Activated CD4-positive, alpha-beta T cell treated with anti-CD3 and anti-CD28 coated beads for 24 hours (primary cell): Measurements from ENCODE around the gene SOX2.

Experiments
- DNase-seq, 2 donors: peaks; one replicate each; pipeline ENCODE4 v3.0.0-alpha.2; 2020; ENCODE audit warnings: low read depth in 2 of 2

Gene SOX2

DNA sequence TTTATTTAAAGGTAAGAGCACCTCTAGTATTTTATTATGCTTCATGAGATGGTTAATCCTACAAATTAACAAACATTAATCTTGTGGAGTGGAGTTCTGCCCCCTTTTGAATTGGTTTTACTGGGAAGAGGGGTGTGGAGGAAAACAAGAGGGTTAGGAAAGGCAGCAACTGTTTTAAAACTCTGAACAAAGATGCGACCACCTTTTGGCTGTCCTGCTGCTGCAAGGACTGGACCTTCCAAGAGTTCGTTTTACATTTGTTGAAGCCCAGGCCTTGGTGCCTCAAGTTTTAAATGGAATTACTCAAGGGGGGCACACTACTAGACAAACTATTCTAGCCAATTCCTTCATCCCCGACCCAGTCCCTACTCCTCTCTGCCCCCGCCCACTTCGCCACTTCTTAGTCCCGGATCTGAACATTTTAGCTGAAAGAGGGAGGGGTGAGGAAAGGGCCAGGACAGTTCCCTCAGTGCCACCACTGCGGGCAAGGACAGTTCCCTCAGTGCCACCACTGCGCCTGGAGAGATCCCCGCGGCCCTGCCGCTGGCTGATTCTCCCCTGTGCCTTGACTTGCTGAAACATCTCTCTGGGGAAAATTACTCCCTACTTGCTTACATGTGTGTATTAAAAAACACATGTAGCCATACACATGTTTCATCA is 11.2 kb downstream of the SOX2 start:
- no peak for DNase-seq

DNA sequence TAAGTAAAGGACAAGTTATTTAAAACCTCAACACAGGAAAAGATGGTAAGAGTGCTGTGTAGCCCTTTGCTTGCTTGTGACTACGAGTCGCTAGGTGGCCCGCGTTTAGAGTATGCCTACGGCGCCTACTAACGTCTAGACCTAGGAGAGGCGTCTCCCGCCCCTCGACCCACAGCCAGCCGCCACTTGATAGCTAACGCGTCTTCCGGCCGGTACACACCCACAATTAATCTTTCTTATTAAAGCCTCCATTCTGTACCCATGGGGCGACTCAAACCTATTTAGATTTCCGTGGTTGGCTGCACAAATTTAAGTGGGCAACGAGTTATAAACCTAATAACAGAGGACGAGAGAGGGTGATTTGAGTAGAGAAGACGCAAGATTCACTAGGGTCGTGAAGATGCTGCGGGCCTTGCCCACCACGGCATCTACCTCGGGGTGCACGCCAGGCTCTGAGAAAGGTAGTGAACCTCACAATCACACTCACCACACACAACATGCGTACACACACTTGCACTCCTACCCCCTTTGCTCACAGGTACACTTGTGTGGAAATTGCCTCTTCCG is 12.0 kb downstream of the SOX2 start:
- no peak for DNase-seq

DNA sequence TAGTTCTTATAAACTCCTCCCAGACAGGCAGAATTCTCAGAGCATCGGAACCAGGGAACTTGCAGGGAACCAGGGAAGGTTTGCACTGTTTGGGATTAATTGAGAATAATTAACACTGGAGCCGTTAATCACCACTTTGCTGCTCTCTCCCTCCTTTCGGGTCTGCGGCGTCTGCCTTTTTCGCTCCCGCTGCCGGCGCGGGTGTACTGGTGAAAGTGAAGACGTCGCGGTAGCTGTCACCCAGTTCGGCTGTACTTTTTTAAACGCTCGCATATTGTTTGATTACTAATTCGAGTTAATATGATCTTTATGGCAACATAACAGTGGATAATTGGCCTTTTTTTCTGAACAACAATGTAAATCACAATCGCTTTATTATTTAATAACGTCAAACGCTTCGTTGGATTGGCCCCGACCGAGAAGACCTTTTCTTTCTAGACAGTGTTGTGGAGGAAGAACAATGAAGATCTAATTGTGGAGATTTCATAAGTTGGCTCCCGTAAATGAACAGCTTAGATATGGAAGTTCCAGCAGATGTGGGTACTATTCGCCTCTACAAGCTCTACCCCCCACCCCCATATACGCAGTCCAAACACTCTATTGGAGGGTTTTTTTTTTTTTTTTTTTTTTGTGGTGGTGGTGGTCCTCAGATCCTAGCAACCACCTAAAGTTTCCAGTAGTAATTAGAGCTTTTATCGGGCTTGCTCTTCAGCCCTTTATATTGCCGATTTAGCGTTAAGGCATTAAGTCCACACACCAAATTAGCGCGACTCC is 12.7 kb downstream of the SOX2 start:
- DNase-seq = no peak

DNA sequence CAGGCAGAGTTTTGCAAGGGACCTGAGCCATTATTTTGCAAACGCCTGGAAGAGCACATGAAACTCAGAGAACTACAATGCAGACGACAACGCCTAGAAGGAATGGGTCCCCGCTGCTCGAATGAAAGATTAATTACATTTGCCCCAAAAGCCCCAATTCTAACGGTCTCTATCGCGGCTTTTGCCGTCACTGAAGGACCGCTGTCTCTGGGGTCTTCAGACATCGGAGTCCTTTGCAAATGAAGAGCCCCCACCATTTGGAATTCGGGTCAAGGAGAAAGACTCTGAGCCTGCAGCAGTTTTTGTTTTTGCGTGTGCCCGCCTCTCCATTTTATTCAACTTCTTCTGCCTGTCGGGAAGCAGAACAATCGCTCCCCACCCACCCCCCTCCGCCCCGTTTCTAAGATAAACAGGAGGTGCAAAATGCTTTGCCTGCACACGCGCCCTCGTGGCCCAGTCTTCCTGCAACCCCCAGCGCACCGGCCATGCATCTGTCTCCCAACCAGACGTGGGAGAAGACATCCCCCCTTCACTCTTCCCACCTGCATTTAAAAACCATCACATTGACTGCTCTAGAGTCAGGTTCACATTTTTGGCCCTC is 13.5 kb downstream of the SOX2 start:
- DNase-seq = no peak

DNA sequence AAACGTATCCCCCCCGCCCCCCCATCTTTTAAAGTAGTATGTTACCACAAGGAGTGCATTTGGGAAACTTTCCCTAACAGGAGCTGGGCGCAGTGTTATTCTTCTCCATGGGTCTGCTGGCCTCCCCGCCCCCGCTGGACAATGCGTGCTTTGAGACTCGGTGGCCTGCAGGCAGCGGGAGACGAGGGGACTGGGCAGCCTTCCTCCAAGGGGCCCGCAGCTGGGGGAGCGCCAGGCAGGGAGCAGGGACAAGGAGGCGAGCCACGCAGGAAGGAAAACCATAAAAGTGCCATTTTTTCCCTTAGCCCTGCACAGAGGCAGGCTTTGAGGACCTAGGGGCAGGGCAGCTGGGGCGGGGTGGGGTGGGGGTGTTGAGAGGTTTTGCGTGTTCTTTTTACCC is 14.1 kb downstream of the SOX2 start:
- DNase-seq = no peak

DNA sequence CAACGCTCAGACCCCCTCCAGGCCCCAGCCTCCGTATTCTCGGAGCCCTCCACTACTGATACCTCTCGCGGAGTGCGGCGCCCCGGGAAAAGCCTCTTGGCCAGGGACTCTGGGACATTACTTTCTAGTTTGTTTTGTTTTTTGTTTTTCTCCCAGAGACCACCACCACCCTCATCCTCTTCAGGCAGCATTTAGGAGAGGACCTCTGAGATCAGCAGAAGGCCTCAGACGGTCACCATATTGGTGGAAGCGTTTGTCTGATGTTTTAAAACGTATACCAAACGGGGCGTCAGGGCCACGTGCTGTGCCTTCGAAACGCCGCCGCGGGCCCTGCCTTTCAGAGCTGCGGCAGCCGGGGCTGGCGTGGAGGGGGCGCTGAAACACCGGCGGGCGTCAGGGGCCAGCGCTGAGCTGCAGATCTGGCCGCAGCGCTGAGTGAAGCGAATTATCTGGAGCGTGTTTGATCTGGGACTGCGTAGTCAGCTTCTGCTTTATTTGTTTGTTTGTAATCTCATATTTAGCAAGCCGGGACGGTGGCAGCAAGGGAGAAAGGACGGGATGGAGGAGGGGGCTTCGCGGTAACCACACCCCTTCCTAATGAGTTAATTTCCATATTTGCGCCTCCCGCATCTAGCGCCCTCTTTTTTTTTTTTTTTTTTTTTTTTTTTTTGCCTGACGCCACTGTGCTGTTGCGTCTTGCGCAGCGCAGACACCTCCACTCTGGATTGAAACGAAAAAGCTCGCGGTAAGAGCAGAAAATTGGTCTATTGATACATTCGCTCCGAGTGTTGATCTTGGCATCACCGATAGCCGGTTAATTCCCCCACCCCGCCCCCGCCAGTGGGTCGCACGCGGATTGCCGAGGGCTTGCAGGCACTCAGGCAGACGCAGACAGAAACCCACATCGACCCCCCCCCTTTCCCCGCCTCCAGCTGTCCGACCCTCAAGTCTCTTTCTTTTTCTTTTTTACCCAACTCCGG is 14.9 kb downstream of the SOX2 start:
- DNase-seq = no peak

DNA sequence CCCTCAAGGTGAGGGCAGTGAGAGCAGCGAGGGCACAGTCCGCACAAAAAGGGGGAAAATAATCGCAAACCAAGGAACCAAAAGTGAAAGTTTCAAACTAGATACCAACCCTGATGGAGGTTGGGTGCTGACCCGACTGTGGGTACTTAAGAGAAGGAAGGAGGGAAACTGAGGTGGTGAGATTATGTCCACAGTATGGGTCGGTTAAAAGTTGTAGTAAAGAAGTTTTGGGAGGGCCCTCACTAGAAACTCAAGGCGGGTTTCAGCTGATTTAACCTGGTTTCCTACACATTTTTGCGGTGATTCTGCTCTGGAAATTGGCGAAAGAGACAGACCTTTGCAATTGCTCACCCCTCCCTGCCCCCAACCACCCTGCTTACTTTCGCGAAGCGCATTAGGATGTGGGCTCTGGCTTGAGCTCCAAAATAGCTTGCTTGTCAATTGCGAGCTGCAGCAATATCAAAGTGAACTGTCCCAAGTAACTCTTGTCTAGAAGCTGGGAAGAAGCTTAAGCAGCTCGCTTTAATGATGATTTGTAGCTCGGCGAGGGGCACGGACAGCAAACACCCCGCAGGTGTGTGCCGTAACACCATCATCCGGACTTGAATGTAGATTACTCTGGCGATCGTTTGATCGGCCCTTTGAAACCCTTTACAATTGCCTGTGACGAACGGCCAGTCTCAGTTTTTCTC is 15.8 kb downstream of the SOX2 start:
- no peak for DNase-seq

DNA sequence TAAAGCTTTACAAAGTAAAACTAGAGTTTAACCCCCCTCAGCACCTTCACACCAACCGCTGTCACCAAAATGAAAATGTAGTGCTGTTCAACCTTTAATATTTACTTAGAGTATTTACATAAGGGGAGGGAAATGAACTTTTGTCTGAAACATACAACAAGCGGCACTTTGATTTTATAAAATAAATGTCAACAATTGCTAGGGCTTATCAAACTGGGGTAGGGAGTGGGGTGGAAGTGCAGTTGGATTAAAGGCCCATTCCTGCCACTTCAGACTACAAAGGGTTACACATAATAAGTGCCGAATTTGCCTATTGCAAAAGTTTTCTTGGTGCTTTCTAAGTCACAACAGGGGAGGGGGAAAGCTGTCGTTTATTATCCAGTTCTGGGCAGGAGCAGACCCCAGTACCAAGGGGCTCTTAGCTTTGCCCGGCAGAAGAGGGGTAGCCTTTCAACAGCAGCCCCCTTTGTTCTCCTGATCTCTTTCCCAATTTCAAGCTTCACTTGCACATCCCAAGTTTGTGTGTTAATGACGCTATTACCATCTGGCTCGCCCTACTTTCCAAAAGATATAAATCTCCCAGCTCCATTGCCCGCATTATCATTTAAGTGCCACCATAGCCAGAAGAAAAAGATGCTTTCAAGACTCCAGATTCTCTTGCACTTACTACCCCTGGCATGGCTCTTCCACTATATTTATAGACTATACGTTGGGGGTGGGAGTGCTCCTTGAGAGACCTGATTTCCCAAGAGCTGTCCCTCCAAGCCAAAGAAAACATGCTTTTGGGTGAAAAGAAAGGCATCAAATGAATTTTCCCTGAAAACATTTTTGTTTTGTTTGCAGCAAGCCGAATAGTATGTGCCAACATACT is 17.0 kb downstream of the SOX2 start:
- no peak for DNase-seq

DNA sequence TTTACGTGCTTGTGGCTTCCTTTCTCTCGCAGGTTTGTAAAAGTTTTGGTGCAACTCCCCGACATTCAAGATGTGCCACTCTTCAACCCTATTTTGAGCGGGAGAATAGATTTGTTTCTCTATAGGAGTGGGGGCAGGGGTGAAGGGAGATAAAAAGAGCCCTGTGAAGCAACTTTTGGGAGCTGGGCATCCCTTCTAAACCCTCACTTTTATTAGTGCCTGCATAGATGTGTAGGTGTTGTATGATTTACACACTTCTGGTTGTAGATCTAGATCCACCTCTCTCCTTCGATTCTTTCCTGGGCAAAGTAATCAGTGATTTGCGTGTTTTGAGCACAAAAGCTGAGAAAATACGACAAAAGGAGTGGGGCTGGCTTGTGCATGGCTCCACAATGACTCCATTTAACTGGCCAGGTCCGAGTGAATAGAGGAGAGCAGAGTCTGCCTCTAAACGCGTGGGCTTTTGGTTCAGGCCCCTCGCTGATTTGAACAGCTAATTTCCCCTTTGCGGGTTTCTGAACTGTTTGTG is 17.7 kb downstream of the SOX2 start:
- DNase-seq = no peak

DNA sequence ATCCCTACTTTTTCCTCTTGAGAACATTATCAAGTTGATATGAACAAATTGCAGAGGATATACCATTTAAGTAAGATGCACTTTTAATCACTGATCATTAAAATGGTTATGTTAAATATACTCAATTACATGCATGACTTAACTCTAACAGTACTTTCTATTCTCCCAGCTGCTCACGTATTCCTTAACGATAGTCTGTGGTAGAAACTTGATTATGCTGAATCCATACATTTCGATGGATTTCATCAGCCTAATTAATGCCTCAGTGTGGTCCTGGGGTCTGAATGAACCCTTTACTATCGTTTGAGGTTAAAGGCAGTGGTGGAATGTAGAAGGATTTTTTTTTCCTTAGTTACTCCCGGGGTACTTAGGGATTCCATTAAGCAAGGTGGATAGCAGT is 18.6 kb downstream of the SOX2 start:
- DNase-seq = no peak

DNA sequence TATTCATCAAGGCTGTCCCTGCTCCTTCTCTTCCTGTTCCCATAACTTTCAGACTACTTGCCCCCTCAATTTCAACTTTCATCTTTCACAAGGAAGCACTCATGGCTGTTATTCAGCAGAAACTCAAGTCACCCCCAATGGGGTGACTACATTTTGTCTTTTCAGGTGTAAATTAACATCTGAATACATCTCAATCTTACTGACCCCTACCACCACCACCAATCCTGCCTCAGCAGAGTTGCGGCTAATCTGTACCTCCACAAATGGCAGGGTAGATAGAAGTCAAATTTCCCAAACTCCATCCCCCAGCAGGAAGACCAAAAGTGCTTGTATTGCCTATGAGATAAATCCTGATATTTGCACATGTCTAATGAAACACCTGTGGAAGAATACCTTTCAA is 19.2 kb downstream of the SOX2 start:
- DNase-seq = no peak

DNA sequence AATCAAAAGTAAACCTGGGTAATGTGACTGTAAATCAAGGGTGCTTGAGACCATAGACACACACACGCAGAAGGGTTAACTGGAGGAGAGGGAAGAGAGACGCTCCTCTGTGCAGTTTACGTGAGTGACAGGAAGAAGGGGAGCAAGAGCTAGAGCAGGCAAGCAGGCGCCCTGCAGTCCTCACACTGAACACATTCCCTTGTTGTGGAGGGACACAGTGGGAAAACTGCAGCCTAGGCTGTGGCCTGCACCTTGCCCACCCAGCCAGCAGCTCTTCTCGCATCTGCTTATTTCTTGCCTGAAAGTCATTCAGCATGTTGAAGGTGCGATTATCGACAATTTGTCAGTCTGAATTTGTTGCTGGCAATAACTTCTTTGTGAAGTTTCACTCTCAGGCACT is 24.2 kb downstream of the SOX2 start:
- DNase-seq = no peak

DNA sequence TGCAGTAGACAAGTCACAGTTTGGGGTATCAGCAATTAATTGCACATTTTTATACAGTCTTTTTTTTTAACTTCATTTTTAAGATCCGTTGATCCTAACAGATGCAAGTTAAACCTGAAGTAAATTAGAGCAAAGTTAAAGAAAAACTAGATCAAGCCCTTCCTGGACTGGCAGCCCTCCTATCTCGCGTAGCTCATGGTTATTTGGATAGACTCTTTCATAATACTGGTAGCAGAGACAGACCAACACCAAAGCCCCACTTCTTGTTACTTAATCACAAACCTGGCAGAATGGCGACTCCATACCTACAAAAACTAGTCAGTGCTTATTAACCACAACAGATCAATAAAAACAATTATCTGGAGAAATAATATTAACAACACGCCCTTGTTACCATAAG is 26.8 kb downstream of the SOX2 start:
- no peak for DNase-seq

DNA sequence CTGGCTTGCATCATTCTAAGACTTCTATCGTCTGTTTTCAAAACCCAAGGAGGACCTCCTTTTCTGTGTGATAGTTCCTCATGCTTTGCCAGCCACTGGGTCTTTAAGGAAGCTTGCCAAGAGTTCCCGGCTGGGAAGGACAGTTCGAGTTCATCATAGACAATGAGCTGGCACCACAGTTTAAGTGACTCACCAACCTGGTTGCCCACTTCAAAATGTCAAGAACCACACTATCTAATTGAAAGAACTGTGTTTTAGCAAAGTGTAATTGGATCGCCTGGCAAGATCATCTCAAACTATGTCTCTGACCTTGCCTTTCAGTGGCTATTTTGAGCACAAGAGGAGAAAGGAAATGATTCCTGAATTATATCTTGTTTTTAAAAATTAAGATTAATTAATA is 27.9 kb downstream of the SOX2 start:
- no peak for DNase-seq

DNA sequence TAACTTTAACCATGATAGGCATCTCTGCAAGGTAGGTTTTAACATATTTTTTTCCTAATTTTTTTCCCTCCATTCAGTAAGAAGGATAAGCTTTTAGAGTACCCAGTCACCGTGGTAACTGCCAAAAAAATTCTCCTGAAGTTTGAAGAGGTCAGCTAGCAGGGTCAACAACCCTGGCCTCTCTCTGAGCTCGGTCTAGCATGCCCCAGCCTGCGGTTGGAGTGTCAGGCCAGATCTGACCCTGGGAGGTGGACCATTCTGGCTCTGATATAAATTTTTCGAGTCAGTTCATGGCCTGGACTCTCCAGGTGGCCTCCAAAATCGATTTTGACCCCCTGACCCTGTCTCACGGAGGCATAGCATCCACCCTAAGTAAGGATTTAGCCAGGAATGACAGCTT is 29.7 kb downstream of the SOX2 start:
- DNase-seq = no peak

DNA sequence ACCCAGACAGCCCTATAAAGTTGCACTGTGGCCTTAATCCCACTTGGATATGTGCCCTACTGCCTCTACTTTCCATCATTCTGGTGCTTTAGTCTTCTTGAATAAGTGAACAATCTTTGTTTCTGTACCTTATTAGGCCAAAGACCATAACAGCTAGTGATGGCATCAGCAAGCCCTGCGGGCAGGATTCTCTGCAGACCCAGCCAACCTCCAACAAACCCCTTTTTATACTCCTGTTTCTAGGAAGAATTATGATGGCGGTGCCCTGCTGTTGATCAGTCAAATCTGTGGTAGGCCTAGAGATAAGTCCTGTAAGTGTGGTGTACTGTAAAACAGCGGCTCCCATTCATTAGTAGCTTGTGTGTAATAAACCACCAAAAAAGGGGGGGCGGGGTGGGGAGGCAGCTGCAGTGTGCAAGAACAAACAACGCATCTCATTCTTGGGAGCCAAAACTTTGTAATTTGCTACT is 40.5 kb downstream of the SOX2 start:
- DNase-seq = no peak

DNA sequence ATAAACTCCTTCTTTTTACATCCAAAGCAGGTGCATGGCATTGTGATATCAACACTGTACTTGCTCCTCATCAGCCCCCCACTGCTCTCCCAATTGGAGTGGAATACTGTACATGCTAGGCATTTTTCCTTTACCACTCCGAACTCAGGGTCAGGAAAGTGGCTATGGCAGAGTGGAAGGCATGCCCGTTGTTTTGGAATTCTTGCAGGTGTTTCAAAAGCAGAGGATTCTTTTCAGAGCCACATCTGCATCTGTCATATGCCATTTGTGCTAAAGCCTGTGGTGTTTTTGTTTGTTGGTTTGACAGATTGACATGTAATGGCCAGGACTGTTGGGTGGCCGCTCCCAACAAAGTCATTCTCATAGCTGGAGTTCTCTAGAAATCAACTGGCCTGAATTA is 41.7 kb downstream of the SOX2 start:
- no peak for DNase-seq

DNA sequence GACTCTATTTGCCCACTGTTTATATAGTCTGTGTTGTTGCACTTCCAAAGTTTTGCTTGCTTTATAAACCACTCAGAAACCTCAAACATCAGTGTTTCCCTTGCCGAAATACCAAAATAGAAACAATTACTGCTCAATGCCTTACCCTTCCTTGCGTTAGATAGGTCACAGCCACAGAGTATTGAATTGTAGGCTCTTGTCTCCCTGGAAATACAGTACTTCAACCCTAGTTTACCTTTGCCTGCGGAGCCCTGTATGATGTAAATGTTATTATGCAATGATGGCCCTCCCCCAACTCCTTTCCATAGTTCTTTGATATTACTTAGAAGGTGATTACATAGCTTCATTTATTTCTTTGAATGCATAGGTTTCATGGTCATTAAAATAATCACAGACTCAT is 44.2 kb downstream of the SOX2 start:
- DNase-seq = no peak

DNA sequence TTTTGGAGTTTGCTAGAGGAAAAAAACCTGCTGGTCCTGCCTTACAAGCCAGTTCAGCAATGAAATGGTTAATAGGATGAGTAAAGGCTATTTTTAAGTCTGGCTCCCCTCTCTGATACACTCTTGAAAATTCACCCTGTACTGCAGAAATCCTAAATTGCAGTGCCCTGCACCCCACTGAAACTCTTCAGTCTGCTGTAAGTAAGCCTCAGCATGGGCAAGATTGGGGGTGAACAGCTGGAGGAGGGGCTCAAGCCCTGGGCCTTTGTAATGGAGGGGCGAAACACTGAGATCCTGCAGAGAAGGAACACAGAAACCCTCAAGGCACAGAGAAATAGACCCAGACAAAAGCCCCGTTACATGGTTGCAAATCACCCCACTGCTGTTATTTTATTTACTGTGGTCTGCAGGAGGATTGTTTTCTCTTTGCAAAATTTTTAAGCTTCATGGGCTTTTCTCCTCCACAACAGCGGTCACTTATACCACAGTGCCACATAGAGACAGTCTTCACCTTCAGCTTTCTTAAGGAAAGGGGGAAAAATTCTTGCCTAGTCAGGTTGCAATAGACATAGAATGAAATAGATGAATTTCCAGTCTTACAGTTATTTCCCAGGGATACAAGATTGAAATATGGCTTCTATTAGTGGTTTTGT is 45.0 kb downstream of the SOX2 start:
- no peak for DNase-seq
